AG09309 (cell line): ENCODE measurements around the gene SFMBT2.
"Not testable (repeated sequence)": the region's sequence is repeated elsewhere in the genome, so short reads cannot be mapped to it uniquely, and the experiment has no call there.

Experiments used
- DNase-seq: peaks from one replicate; pipeline ENCODE4 v3.0.0-alpha.2; 2010; ENCODE audit warnings: low read depth
- H3K4me3 ChIP-seq: 2 replicates; pipeline ENCODE4 v1.5.1; 2011; ENCODE audit warnings: mild to moderate bottlenecking, low read depth, low read length, moderate library complexity; ENCODE audit not compliant: control insufficient read depth
- CTCF ChIP-seq: IDR thresholded peaks from 2 replicates; pipeline ENCODE4 v1.5.1; 2011; ENCODE audit warnings: mild to moderate bottlenecking, low read depth, low read length, inconsistent platforms; ENCODE audit not compliant: insufficient read depth, control insufficient read depth; ENCODE audit errors: missing control alignments

The SFMBT2 gene

GRCh38 chr10:7225133-7225532 lies 185.7 kb downstream of the SFMBT2 start:
- DNase-seq: no peak
- TF ChIP-seq CTCF: no peak
- H3K4me3 ChIP-seq: no peak overlapping the region

GRCh38 chr10:7218968-7219367 lies 191.9 kb downstream of the SFMBT2 start:
- no peak for TF ChIP-seq CTCF

GRCh38 chr10:7212696-7213095 lies 198.1 kb downstream of the SFMBT2 start:
- DNase-seq, H3K4me3 ChIP-seq: not testable (repeated sequence)

More at GRCh38 chr10:7218968-7219367, 191.9 kb downstream of the SFMBT2 start:
- no peak for DNase-seq
- no peak overlapping the region for H3K4me3 ChIP-seq

- no peak overlapping the region for H3K4me3 ChIP-seq
- no peak for TF ChIP-seq CTCF
- no peak for DNase-seq
Observed at GRCh38 chr10:7211857-7212577, 198.8 kb downstream of the SFMBT2 start.

- no peak for DNase-seq
- no peak overlapping the region for H3K4me3 ChIP-seq
- TF ChIP-seq CTCF: no peak
Observed at GRCh38 chr10:7210516-7210915, 200.3 kb downstream of the SFMBT2 start.

- DNase-seq: no peak
- no peak overlapping the region for H3K4me3 ChIP-seq
- no peak for TF ChIP-seq CTCF
Observed at GRCh38 chr10:7209458-7209857, 201.4 kb downstream of the SFMBT2 start.

GRCh38 chr10:7206412-7207100 lies 204.3 kb downstream of the SFMBT2 start:
- DNase-seq: no peak
- H3K4me3 ChIP-seq: no peak overlapping the region
- TF ChIP-seq CTCF: no peak
